Glomerular endothelial cell (primary cell): Measurements from ENCODE around the gene KIRREL1. TPM values are rescaled to one million over a fixed set of nuclear protein-coding genes. Genes with fewer than 3 reads are reported as not detected.

Experiments used
- DNase-seq: peaks from one replicate; pipeline ENCODE4 v3.0.0-alpha.2; 2011; ENCODE audit warnings: low read depth, low spot score; ENCODE audit errors: extremely low read depth
- total RNA-seq: library from RNA; depleted of rRNA; stranded (reverse); fragments of >200 nt; gene quantifications from 2 replicates; pipeline ENCODE4 v1.2.3, GENCODE V29; 2015

KIRREL1 gene
- total RNA-seq, 1 donor from 2014 or later, result 60.3 TPM

GRCh38 chr1:157971769-157972168 lies 21.7 kb upstream of the KIRREL1 start:
- no peak for DNase-seq

GRCh38 chr1:157975228-157975950 lies 18.1 kb upstream of the KIRREL1 start:
- no peak for DNase-seq

GRCh38 chr1:157976888-157977287 lies 16.6 kb upstream of the KIRREL1 start:
- no peak for DNase-seq

GRCh38 chr1:157978586-157979403 lies 14.7 kb upstream of the KIRREL1 start:
- no peak for DNase-seq

GRCh38 chr1:157982136-157982535 lies 11.3 kb upstream of the KIRREL1 start:
- no peak for DNase-seq

- DNase-seq, result no peak
Measured at GRCh38 chr1:157983787-157984186, 9.7 kb upstream of the KIRREL1 start.

- no peak for DNase-seq
Measured at GRCh38 chr1:157984469-157984868, 9.0 kb upstream of the KIRREL1 start.

- no peak for DNase-seq
Measured at GRCh38 chr1:157985473-157985872, 8.0 kb upstream of the KIRREL1 start.

GRCh38 chr1:157988002-157988401 lies 5.4 kb upstream of the KIRREL1 start:
- no peak for DNase-seq

GRCh38 chr1:157992031-157992832 lies 1.2 kb upstream of the KIRREL1 start:
- DNase-seq, result no peak

- no peak for DNase-seq
Measured at GRCh38 chr1:157992833-157993146, 655 bp upstream of the KIRREL1 start.

GRCh38 chr1:157993918-157994605 lies 617 bp downstream of the KIRREL1 start:
- DNase-seq, result no peak

- DNase-seq, result no peak
Measured at GRCh38 chr1:157994704-157995582, 1.5 kb downstream of the KIRREL1 start.

- DNase-seq, result no peak
Measured at GRCh38 chr1:157995583-157996169, 2.2 kb downstream of the KIRREL1 start.

- no peak for DNase-seq
Measured at GRCh38 chr1:157996433-157996832, 3.0 kb downstream of the KIRREL1 start.

- no peak for DNase-seq
Measured at GRCh38 chr1:158000507-158000906, 7.1 kb downstream of the KIRREL1 start.

GRCh38 chr1:158002022-158002630 lies 8.7 kb downstream of the KIRREL1 start:
- no peak for DNase-seq

GRCh38 chr1:158002631-158003405 lies 9.4 kb downstream of the KIRREL1 start:
- DNase-seq, result no peak
